Measurements from ENCODE around the gene CACNG4.

DNA sequence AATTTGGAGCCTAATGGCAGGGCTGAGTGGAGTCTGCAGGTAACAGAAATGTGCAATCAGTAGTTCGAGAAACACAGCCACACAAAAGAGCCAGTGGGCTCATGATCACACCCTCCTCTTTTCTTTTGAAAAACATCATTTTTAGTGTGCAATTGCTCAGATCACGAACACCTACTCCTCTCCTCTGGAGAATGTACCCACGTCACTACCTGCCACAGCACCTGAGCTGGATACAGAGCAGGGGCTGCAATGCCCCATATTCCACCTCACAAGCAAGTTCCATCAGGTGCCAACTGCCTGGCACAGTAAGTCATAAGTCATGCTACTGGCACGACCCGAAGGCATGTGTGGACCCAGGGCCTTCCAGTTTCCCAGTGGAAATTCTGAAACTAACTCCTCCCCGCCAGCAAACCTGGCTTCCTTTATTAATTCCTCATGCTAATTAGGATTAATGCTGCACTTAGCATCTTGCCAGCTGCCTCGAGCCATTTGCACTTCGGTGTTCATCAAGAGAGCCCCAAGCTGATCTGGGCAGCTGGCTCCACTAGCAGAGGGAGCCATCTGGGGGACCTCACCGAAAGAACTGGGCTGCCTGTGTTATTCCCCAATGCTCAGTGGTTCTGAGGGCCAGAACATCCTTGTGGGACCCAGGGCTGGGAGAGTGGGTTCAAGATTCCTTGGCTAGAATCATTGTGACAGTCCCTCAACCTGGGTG, 2.4 kb downstream of the CACNG4 start:
- TF ChIP-seq, protein P1, sequence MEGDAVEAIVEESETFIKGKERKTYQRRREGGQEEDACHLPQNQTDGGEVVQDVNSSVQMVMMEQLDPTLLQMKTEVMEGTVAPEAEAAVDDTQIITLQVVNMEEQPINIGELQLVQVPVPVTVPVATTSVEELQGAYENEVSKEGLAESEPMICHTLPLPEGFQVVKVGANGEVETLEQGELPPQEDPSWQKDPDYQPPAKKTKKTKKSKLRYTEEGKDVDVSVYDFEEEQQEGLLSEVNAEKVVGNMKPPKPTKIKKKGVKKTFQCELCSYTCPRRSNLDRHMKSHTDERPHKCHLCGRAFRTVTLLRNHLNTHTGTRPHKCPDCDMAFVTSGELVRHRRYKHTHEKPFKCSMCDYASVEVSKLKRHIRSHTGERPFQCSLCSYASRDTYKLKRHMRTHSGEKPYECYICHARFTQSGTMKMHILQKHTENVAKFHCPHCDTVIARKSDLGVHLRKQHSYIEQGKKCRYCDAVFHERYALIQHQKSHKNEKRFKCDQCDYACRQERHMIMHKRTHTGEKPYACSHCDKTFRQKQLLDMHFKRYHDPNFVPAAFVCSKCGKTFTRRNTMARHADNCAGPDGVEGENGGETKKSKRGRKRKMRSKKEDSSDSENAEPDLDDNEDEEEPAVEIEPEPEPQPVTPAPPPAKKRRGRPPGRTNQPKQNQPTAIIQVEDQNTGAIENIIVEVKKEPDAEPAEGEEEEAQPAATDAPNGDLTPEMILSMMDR (IDR thresholded peaks at IDR 0.05), result no peak
- no peak for TF ChIP-seq EZH2 (IDR thresholded peaks at IDR 0.05)
- no peak for TF ChIP-seq EZH2phosphoT487 (IDR thresholded peaks at IDR 0.05)
